K562 (cell line): Measurements from ENCODE around the gene CCNI. TPM values are rescaled to one million over a fixed set of nuclear protein-coding genes. Genes with fewer than 3 reads are reported as not detected.

Experiments used
- ATAC-seq: fragments of 200-7000 bp; cut with Tn5 transposase; 3 replicates; pipeline ENCODE4 v1.9.1; 2020; ENCODE audit warnings: moderate library complexity
- BruUV-seq: library from RNA; stranded (reverse); fragments of 400-500 nt; replicated peaks from 2 replicates; lab custom pipeline; 2021; lab: Mats Ljungman, UMichigan
- CTCF ChIA-PET: fragments of 300-600 bp; formaldehyde crosslinking; extraction: SDS; loops from one replicate; lab custom pipeline; 2021; ENCODE audit warnings: low intra/inter-chr PET ratio; lab: Yijun Ruan, JAX
- POLR2A ChIA-PET: fragments of 300-600, 350-650 bp; sonication (Branson Sonifier 250); formaldehyde crosslinking; extraction: SDS; loops from one replicate; lab custom pipeline; 2021; ENCODE audit warnings: antibody characterized with exemption, inconsistent platforms; lab: Yijun Ruan, JAX
- DNase-seq, 4 experiments: peaks; one replicate each; pipeline versions ENCODE4 v3.0.0 to v3.0.0-alpha.2; 2011 to 2018; ENCODE audit warnings: low spot score in 3 of 4, mixed read lengths in 3 of 4; ENCODE audit errors: extremely low read depth in 1 of 4
- FAIRE-seq: peaks from 2 replicates; lab custom pipeline; 2011; peaks lifted over from hg19 to GRCh38; lab: Jason Lieb, UNC
- H2AFZ ChIP-seq: 2 replicates; pipeline ENCODE4 v1.6.0; 2011; ENCODE audit warnings: low read depth, low read length, control low read depth, inconsistent platforms
- H3K27ac ChIP-seq: fragments of 200-600 bp; 3 replicates; pipeline ENCODE4 v1.8.0; 2011; ENCODE audit warnings: low read depth, mild to moderate bottlenecking, control low read depth, inconsistent platforms, low read length, moderate library complexity, mixed read lengths; ENCODE audit errors: extremely low read depth
- H3K27me3 ChIP-seq, 2 experiments: fragments of 300-600 bp in 1 of 2; 2 replicates in 1 of 2; 3 replicates in 1 of 2; pipeline versions ENCODE4 v1.6.0 to v1.8.0; 2011; ENCODE audit warnings: inconsistent platforms in 2 of 2, low read length in 2 of 2, mild to moderate bottlenecking in 1 of 2, mixed read lengths in 1 of 2, moderate library complexity in 1 of 2; ENCODE audit not compliant: control insufficient read depth in 2 of 2, insufficient read depth in 2 of 2
- H3K36me3 ChIP-seq: fragments of 300-600 bp; 3 replicates; pipeline ENCODE4 v1.8.0; 2011; ENCODE audit warnings: mild to moderate bottlenecking, low read length, inconsistent platforms; ENCODE audit not compliant: control insufficient read depth, insufficient read depth
- H3K4me1 ChIP-seq, 2 experiments: fragments of 200-600 bp in 1 of 2; replicated peaks in 1 of 2; 2 replicates in 1 of 2; 3 replicates in 1 of 2; pipeline versions ENCODE4 v1.5.1 to v1.8.0; 2011; ENCODE audit warnings: inconsistent platforms in 2 of 2, low read length in 2 of 2, mild to moderate bottlenecking in 1 of 2, mixed read lengths in 1 of 2, moderate library complexity in 1 of 2; ENCODE audit not compliant: control insufficient read depth in 2 of 2, insufficient read depth in 2 of 2
- H3K4me2 ChIP-seq: 2 replicates; pipeline ENCODE4 v1.6.1; 2011; ENCODE audit warnings: low read length, control low read depth, inconsistent platforms, mixed read lengths; ENCODE audit not compliant: insufficient read depth
- H3K4me3 ChIP-seq: fragments of 200-600 bp; sonication (generic), shearing (Covaris generic); 2 replicates; pipeline ENCODE4 v1.5.1; 2016; ENCODE audit warnings: control low read depth, inconsistent platforms
- H3K79me2 ChIP-seq: fragments of 200-600 bp; 3 replicates; pipeline ENCODE4 v1.8.0; 2011; ENCODE audit warnings: low read length, inconsistent platforms; ENCODE audit not compliant: control insufficient read depth, insufficient read depth
- H3K9ac ChIP-seq, 2 experiments: 2 replicates each; pipeline versions ENCODE4 v1.6.0 to v1.6.1; 2011; ENCODE audit warnings: low read depth in 2 of 2, low read length in 2 of 2, control low read depth in 1 of 2, inconsistent platforms in 1 of 2, mild to moderate bottlenecking in 1 of 2, mixed read lengths in 1 of 2; ENCODE audit not compliant: insufficient read depth in 1 of 2
- H3K9me1 ChIP-seq: one replicate; pipeline ENCODE4 v1.6.0; 2011; ENCODE audit warnings: inconsistent platforms, mild to moderate bottlenecking, low read length, moderate library complexity; ENCODE audit not compliant: control insufficient read depth, insufficient read depth
- H3K9me3 ChIP-seq: replicated peaks from 2 replicates; pipeline ENCODE4 v1.5.1; 2011; ENCODE audit warnings: low read depth, low read length, inconsistent platforms; ENCODE audit not compliant: control insufficient read depth, insufficient read depth
- H4K20me1 ChIP-seq: replicated peaks from 2 replicates; pipeline ENCODE4 v1.6.1; 2011; ENCODE audit warnings: low read length, inconsistent platforms, mixed read lengths; ENCODE audit not compliant: control insufficient read depth, insufficient read depth
- ARID3B ChIP-seq: fragments of 250-450 bp; sonication (Bioruptor Pico); IDR thresholded peaks from 2 replicates; pipeline ENCODE4 v1.4.0; 2020; ENCODE audit warnings: borderline replicate concordance
- PHTF2 ChIP-seq: fragments of 250-450 bp; sonication (Bioruptor Pico); IDR thresholded peaks from 2 replicates; pipeline ENCODE4 v1.5.0; 2021; ENCODE audit warnings: mild to moderate bottlenecking
- POLR2G ChIP-seq: fragments of 200-400 bp; formaldehyde crosslinking; IDR thresholded peaks from 2 replicates; pipeline ENCODE4 v1.6.1; 2017; ENCODE audit warnings: low read depth, mild to moderate bottlenecking, antibody characterized with exemption, low read length, moderate library complexity
- TSC22D4 ChIP-seq: fragments of 450-650 bp; IDR thresholded peaks from 2 replicates; pipeline ENCODE4 v1.6.1; 2016; ENCODE audit warnings: missing genetic modification characterization, missing biosample characterization, control low read depth
- VEZF1 ChIP-seq: fragments of 200-800 bp; sonication (Bioruptor generic); IDR thresholded peaks from 2 replicates; pipeline ENCODE4 v1.6.1; 2017; ENCODE audit warnings: missing genetic modification characterization, missing compliant biosample characterization
- ZNF764 ChIP-seq: fragments of 250-450 bp; sonication (Bioruptor Pico); IDR thresholded peaks from 2 replicates; pipeline ENCODE4 v1.4.0; 2020; ENCODE audit warnings: low read depth, mild to moderate bottlenecking, moderate library complexity
- ZNF830 ChIP-seq: fragments of 250-450 bp; sonication (Bioruptor Pico); IDR thresholded peaks from 2 replicates; pipeline ENCODE4 v1.5.0; 2021; ENCODE audit warnings: mild to moderate bottlenecking
- WGBS: fragments of 100-300 bp; shearing (Covaris generic); methylation state at CpG from one replicate; pipeline ENCODE4 v1.1.6; 2016; ENCODE audit warnings: low coverage, mixed read lengths; ENCODE audit not compliant: insufficient coverage; ENCODE audit errors: missing lambda C conversion rate; 5-methylcytosine and 5-hydroxymethylcytosine counted together
- in situ Hi-C: fragments of 300-500 bp; cut with MboI; formaldehyde crosslinking; loops from 4 replicates; pipeline ENCODE4 v1.15.0; 2018; ENCODE audit warnings: inconsistent platforms, mixed read lengths
- intact Hi-C: fragments of 100-400 bp; cut with micrococcal nuclease; formaldehyde crosslinking; loops from 2 replicates; pipeline ENCODE4 v1.14.2; 2022
- polyA plus RNA-seq, 8 experiments: library from polyadenylated mRNA; depleted of rRNA in 4 of 8; stranded (reverse) in 5 of 8; unstranded in 3 of 8; fragments of >200 nt; fragmentation: Nextera tagmentation in 2 of 8; fragmentation: Illumina TruSeq in 1 of 8; extraction: Ambion mirVana in 2 of 8; extraction: Trizol in 1 of 8; gene quantifications; 2 replicates each; pipeline versions ENCODE4 v1.2.1 to v1.2.3, GENCODE V29; 2011 to 2014; ENCODE audit warnings: inconsistent platforms in 1 of 8, missing spikeins in 1 of 8
- total RNA-seq, 7 experiments: library from RNA; depleted of rRNA in 6 of 7; stranded (reverse); fragments of >200 nt in 6 of 7; fragmentation: Illumina TruSeq in 2 of 7; extraction: Trizol in 2 of 7; gene quantifications; 2 replicates each; pipeline versions ENCODE4 v1.2.1 to v1.2.3, GENCODE V29; 2011 to 2021; ENCODE audit warnings: low replicate concordance in 1 of 7

CCNI gene
- total and polyA plus RNA-seq, 9 of the 15 experiments (the other 6 are each of a cell fraction or from before 2014, with no cell fraction given) = 43.3 to 159 (median 98.5) TPM

GRCh38 chr4:77028246-77028645 lies 47.5 kb downstream of the CCNI start:
- Histone ChIP-seq H3K9me1 (no peaks in the 10 kb centered on the region), H4K20me1 (0 out of 2 replicates have a peak, but pooled peaks cover 3% of the 10 kb centered on the region), H3K9ac (no peak overlapping the region), H3K4me3 (no peak overlapping the region), H3K27ac (no peak overlapping the region), H3K27me3 (no peaks in the 10 kb centered on the region), H3K9me3 (no peaks in the 10 kb centered on the region), H3K4me2 (no peak overlapping the region), H3K4me1 (no peaks in the 10 kb centered on the region), H3K36me3 (peaks cover 84% of the 10 kb centered on the region), H3K79me2 (no peaks in the 10 kb centered on the region), H2AFZ (no peak overlapping the region)
- ATAC-seq = no peak
- TF ChIP-seq POLR2G = no peak
- TF ChIP-seq ARID3B = no peak
- no peak for TF ChIP-seq ZNF764 (CRISPR knock-in tag)
- no peak for TF ChIP-seq ZNF830 (CRISPR knock-in tag)
- no peak for TF ChIP-seq PHTF2 (CRISPR knock-in tag)
- no peak for TF ChIP-seq TSC22D4 (tag)
- TF ChIP-seq VEZF1 (CRISPR knock-in tag) = no peak
- in situ Hi-C loops (no loop called here), intact Hi-C loops (no loop called here)
- 70% methylated on average over 2 of the region's 2 CpGs for WGBS
- no peak for DNase-seq
- POLR2A ChIA-PET = no interaction called here
- CTCF ChIA-PET = no interaction called here
- no peak for FAIRE-seq
- BruUV-seq = no TSS peak
